Dendritic cell treated with granulocyte-macrophage colony-stimulating factor and Interleukin-4, amounts not matched to agents 40 ng/mL and 50 ng/mL, for 4 days (primary cell): ENCODE results near the gene XYLT2.
"Not testable (repeated sequence)": the region's sequence is repeated elsewhere in the genome, so short reads cannot be mapped to it uniquely, and the experiment has no call there.

Source experiments
- H3K27ac Mint-ChIP-seq: one replicate; pipeline ENCODE4 v1.8.0; 2022; ENCODE audit warnings: mild to moderate bottlenecking, mixed read lengths
- H3K27me3 Mint-ChIP-seq: one replicate; pipeline ENCODE4 v1.8.0; 2022; ENCODE audit warnings: mild to moderate bottlenecking, mixed read lengths
- H3K36me3 Mint-ChIP-seq: one replicate; pipeline ENCODE4 v1.8.0; 2022; ENCODE audit warnings: low read depth, mixed read lengths
- H3K4me1 Mint-ChIP-seq: one replicate; pipeline ENCODE4 v1.8.0; 2022; ENCODE audit warnings: low read depth, mixed read lengths
- H3K4me3 Mint-ChIP-seq: one replicate; pipeline ENCODE4 v1.8.0; 2022; ENCODE audit warnings: mild to moderate bottlenecking, moderate library complexity, mixed read lengths
- H3K9me3 Mint-ChIP-seq: one replicate; pipeline ENCODE4 v1.8.0; 2022; ENCODE audit warnings: mixed read lengths
- intact Hi-C: fragments of 100-400 bp; cut with micrococcal nuclease; formaldehyde crosslinking; loops from one replicate; pipeline ENCODE4 v1.15.0; 2022

The XYLT2 gene

DNA sequence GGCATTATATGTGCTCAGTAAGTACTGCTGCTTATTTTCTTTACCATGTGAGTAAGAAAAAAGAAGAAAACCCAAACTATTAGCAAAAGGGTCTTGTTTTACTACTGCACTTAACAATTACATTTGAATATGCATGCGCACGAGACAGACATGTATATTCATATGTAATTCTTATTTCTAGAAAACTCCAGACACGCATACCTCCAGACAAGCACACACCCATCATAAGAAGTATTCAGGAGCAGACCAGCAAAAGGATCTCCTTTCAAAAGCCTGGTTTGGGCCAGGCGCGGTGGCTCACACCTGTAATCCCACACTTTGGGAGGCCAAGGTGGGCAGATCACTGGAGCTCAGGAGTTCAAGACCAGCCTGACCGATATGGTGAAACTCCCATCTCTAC is 43.6 kb downstream of the XYLT2 start:
- Mint-ChIP-seq H3K36me3 (peaks cover 100% of the 10 kb centered on the region), H3K4me1 (peaks cover 24% of the 10 kb centered on the region), H3K27ac (no peak overlapping the region), H3K27me3 (no peaks in the 10 kb centered on the region), H3K9me3 (no peaks in the 10 kb centered on the region), H3K4me3 (no peak overlapping the region)
- intact Hi-C loops: no loop called here

GRCh38 chr17:50392621-50393020 is 46.7 kb downstream of the XYLT2 start:
- Mint-ChIP-seq H3K27me3 (no peaks in the 10 kb centered on the region), H3K36me3 (peaks cover 80% of the 10 kb centered on the region), H3K4me3 (no peak overlapping the region), H3K4me1 (peaks cover 47% of the 10 kb centered on the region), H3K27ac (no peak overlapping the region), H3K9me3 (no peaks in the 10 kb centered on the region)
- intact Hi-C loops: no loop called here

GRCh38 chr17:50393700-50394099 is 47.8 kb downstream of the XYLT2 start:
- intact Hi-C loops: no loop called here
- H3K27me3 Mint-ChIP-seq: peaks cover 1% of the 10 kb centered on the region
- peaks cover 69% of the 10 kb centered on the region for H3K36me3 Mint-ChIP-seq
- H3K4me1 Mint-ChIP-seq: peaks cover 52% of the 10 kb centered on the region
- no peak overlapping the region for H3K4me3 Mint-ChIP-seq
- H3K27ac Mint-ChIP-seq: no peak overlapping the region
- no peaks in the 10 kb centered on the region for H3K9me3 Mint-ChIP-seq

- no peak overlapping the region for H3K27ac Mint-ChIP-seq
- H3K9me3 Mint-ChIP-seq: no peaks in the 10 kb centered on the region
- H3K4me1 Mint-ChIP-seq: peaks cover 52% of the 10 kb centered on the region
- peaks cover 1% of the 10 kb centered on the region for H3K27me3 Mint-ChIP-seq
- no peak overlapping the region for H3K4me3 Mint-ChIP-seq
- intact Hi-C loops: no loop called here
- peaks cover 59% of the 10 kb centered on the region for H3K36me3 Mint-ChIP-seq
These were observed 48.8 kb downstream of the XYLT2 start for GRCh38 chr17:50394711-50395110.

- H3K4me1 Mint-ChIP-seq: peaks cover 49% of the 10 kb centered on the region
- intact Hi-C loops: loop anchor here (1.0 kb wide), 2 partner anchors 24 to 30 kb away; partner anchors contain the start of gene ACSF2
These were observed 50.6 kb downstream of the XYLT2 start for GRCh38 chr17:50396261-50397110.

GRCh38 chr17:50397111-50397918 is 51.4 kb downstream of the XYLT2 start, which contains the start of gene LRRC59:
TSS of gene LRRC59 (minus strand) at chr17:50397523. CDS start at chr17:50397317, 206 bp downstream.
- Mint-ChIP-seq H3K36me3 (peaks cover 33% of the 10 kb centered on the region), H3K9me3 (no peaks in the 10 kb centered on the region), H3K27me3 (peaks cover 1% of the 10 kb centered on the region), H3K27ac (peak within 1 kb of the TSS; percentile 86), H3K4me1 (peaks cover 42% of the 10 kb centered on the region), H3K4me3 (peak within 1 kb of the TSS; percentile 78)
- intact Hi-C loops: loop anchor here (1.0 kb wide), 2 partner anchors 25 to 29 kb away; partner anchors contain the start of gene ACSF2

More at GRCh38 chr17:50396261-50397110, 50.6 kb downstream of the XYLT2 start:
- Mint-ChIP-seq H3K36me3 (peaks cover 41% of the 10 kb centered on the region), H3K27me3 (peaks cover 1% of the 10 kb centered on the region), H3K9me3 (no peaks in the 10 kb centered on the region), H3K27ac (peak overlapping the region; percentile 86), H3K4me3 (peak overlapping the region; percentile 78)

GRCh38 chr17:50397919-50398285 is 52.0 kb downstream of the XYLT2 start:
- intact Hi-C loops: loop anchor here (1.0 kb wide), 2 partner anchors 26 to 28 kb away; partner anchors contain the start of gene ACSF2
- Mint-ChIP-seq H3K36me3 (peaks cover 27% of the 10 kb centered on the region), H3K4me1 (peaks cover 40% of the 10 kb centered on the region), H3K27me3 (peaks cover 1% of the 10 kb centered on the region), H3K9me3 (no peaks in the 10 kb centered on the region), H3K27ac (peak overlapping the region; percentile 86), H3K4me3 (peak overlapping the region; percentile 78)

- H3K27me3 Mint-ChIP-seq, intact Hi-C loops, H3K4me3 Mint-ChIP-seq, H3K9me3 Mint-ChIP-seq, H3K27ac Mint-ChIP-seq: not testable (repeated sequence)
- H3K36me3 Mint-ChIP-seq: peaks cover 20% of the 10 kb centered on the region
- H3K4me1 Mint-ChIP-seq: peaks cover 35% of the 10 kb centered on the region
These were observed 52.7 kb downstream of the XYLT2 start for GRCh38 chr17:50398672-50399071.

GRCh38 chr17:50399591-50399990 is 53.7 kb downstream of the XYLT2 start:
- H3K9me3 Mint-ChIP-seq, H3K27ac Mint-ChIP-seq, intact Hi-C loops, H3K4me3 Mint-ChIP-seq, H3K27me3 Mint-ChIP-seq: not testable (repeated sequence)
- Mint-ChIP-seq H3K36me3 (peaks cover 10% of the 10 kb centered on the region), H3K4me1 (peaks cover 37% of the 10 kb centered on the region)

DNA sequence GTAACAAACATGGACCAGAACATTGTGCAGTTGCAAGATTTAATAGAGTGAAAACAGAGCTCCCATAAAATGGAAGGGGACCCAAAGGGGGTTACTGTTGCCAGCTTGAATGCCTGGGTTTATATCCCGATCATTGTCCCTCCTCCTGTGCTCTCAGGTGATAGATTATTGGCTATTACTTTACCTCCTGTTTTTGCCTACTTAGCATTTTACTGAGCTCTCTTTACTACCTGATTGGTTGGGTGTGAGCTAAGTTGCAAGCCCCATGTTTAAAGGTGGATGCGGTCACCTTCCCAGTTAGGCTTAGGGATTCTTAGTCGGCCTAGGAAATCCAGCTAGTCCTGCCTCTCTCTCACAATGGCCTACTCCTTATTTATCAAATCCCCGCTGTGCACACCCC is 59.4 kb downstream of the XYLT2 start:
- intact Hi-C loops, H3K4me3 Mint-ChIP-seq, H3K36me3 Mint-ChIP-seq, H3K4me1 Mint-ChIP-seq, H3K9me3 Mint-ChIP-seq, H3K27ac Mint-ChIP-seq: not testable (repeated sequence)
- peaks cover 17% of the 10 kb centered on the region for H3K27me3 Mint-ChIP-seq

DNA sequence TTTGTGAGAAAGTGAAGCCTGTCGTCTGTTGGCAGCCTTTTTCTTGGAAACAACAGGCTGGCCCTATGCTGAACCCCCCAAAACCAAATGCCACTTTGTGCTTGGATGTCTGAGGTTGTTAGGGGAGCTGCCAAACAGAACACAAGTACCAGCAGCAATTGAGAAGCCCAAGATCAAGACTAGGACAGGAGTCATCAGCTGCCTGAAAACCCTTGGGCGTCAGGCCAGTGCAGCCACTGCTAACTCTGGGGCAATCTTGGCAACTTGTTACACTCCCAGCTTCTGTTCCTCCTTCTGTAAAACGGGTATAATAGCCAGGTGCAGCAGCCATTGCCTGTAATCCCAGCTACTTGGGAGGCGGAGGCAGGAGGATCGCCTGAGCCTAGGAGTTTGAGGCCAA is 60.7 kb downstream of the XYLT2 start:
- Mint-ChIP-seq H3K4me1 (peaks cover 9% of the 10 kb centered on the region), H3K27ac (no peak overlapping the region), H3K4me3 (no peak overlapping the region), H3K27me3 (peaks cover 18% of the 10 kb centered on the region), H3K9me3 (no peaks in the 10 kb centered on the region), H3K36me3 (no peaks in the 10 kb centered on the region)
- intact Hi-C loops: no loop called here

DNA sequence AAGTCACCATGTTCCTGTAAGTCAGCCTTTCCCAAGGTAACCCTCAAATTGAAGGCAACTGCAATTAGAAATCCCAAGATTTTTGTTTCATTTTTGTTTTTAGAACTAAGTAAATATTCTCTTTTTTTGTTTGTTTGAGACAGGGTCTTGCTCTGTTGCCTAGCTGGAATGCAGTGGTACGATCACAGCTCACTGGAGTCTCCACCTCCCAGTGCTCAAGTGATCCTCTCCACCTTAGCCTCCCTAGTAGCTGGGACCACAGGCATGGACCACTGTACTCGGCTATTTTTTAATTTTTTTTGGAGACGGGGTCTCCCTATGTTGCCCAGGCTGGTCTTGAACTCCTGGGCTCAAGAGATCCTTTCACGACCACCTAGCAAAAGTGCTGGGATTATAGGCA is 62.0 kb downstream of the XYLT2 start:
- Mint-ChIP-seq H3K36me3 (no peaks in the 10 kb centered on the region), H3K27ac (no peak overlapping the region), H3K4me3 (no peak overlapping the region), H3K27me3 (peaks cover 22% of the 10 kb centered on the region), H3K4me1 (peaks cover 14% of the 10 kb centered on the region), H3K9me3 (no peaks in the 10 kb centered on the region)
- intact Hi-C loops: no loop called here
